HepG2 (cell line): ENCODE data around the gene PCLO. TPM values are rescaled to one million over a fixed set of nuclear protein-coding genes. Genes with fewer than 3 reads are reported as not detected.

ENCODE experiments used
- ATAC-seq: fragments of 200-7000 bp; cut with Tn5 transposase; 3 replicates; pipeline ENCODE4 v1.9.1; 2020; ENCODE audit warnings: mild to moderate bottlenecking, moderate library complexity
- BruUV-seq: library from RNA; stranded (reverse); fragments of 400-500 nt; replicated peaks from 2 replicates; lab custom pipeline; 2021; lab: Mats Ljungman, UMichigan
- CTCF ChIA-PET: fragments of 300-600 bp; formaldehyde crosslinking; extraction: SDS; loops from one replicate; lab custom pipeline; 2021; ENCODE audit warnings: low total read pairs, inconsistent platforms, low intra/inter-chr PET ratio; lab: Yijun Ruan, JAX
- POLR2A ChIA-PET: fragments of 350-600 bp; sonication (Branson Sonifier 250); formaldehyde crosslinking; loops from one replicate; lab custom pipeline; 2020; ENCODE audit warnings: antibody characterized with exemption, inconsistent platforms; lab: Yijun Ruan, JAX
- DNase-seq: peaks from one replicate; pipeline ENCODE4 v3.0.0-alpha.2; 2015; ENCODE audit warnings: low spot score
- FAIRE-seq: peaks from 3 replicates; lab custom pipeline; 2011; peaks lifted over from hg19 to GRCh38; lab: Jason Lieb, UNC
- H2AFZ ChIP-seq: one replicate; pipeline ENCODE4 v1.6.1; 2011; ENCODE audit warnings: low read length, inconsistent platforms
- H3K27ac ChIP-seq: fragments of 300-600 bp; 3 replicates; pipeline ENCODE4 v1.8.0; 2011; ENCODE audit warnings: mixed run types, mild to moderate bottlenecking, mixed read lengths, low read length, inconsistent platforms; ENCODE audit not compliant: insufficient read depth; ENCODE audit errors: extremely low read length
- H3K27me3 ChIP-seq, 2 experiments: fragments of 200-600 bp in 1 of 2; 2 replicates in 1 of 2; 3 replicates in 1 of 2; pipeline versions ENCODE4 v1.6.0 to v1.8.0; 2011; ENCODE audit warnings: low read length in 2 of 2, mild to moderate bottlenecking in 2 of 2, moderate library complexity in 2 of 2, inconsistent platforms in 1 of 2; ENCODE audit not compliant: insufficient read depth in 2 of 2, control insufficient read depth in 1 of 2
- H3K36me3 ChIP-seq, 2 experiments: fragments of 200-600 bp in 1 of 2; replicated peaks in 1 of 2; 2 replicates in 1 of 2; 3 replicates in 1 of 2; pipeline versions ENCODE4 v1.5.1 to v1.8.0; 2011; ENCODE audit warnings: low read length in 2 of 2, inconsistent platforms in 1 of 2; ENCODE audit not compliant: insufficient read depth in 2 of 2, control insufficient read depth in 1 of 2
- H3K4me1 ChIP-seq: 2 replicates; pipeline ENCODE4 v1.5.1; 2012; ENCODE audit warnings: low read length, inconsistent platforms; ENCODE audit not compliant: insufficient read depth
- H3K4me2 ChIP-seq: 2 replicates; pipeline ENCODE4 v1.6.0; 2011; ENCODE audit warnings: low read depth, low read length, inconsistent platforms
- H3K4me3 ChIP-seq, 3 experiments: fragments of 200-600 bp in 1 of 3; sonication (generic), shearing (Covaris generic) in 1 of 3; replicated peaks in 1 of 3; 2 replicates each; pipeline ENCODE4 v1.5.1; 2011 to 2016; ENCODE audit warnings: low read length in 3 of 3, inconsistent platforms in 2 of 3, low read depth in 2 of 3, mild to moderate bottlenecking in 2 of 3, control low read depth in 1 of 3, mixed read lengths in 1 of 3; ENCODE audit not compliant: insufficient read depth in 1 of 3
- H3K79me2 ChIP-seq: one replicate; pipeline ENCODE4 v1.6.1; 2011; ENCODE audit warnings: low read length, inconsistent platforms; ENCODE audit not compliant: insufficient read depth
- H3K9ac ChIP-seq: 2 replicates; pipeline ENCODE4 v1.6.0; 2011; ENCODE audit warnings: mild to moderate bottlenecking, low read depth, low read length, inconsistent platforms; ENCODE audit not compliant: insufficient read depth
- H3K9me3 ChIP-seq: 2 replicates; pipeline ENCODE4 v1.5.1; 2012; ENCODE audit warnings: mild to moderate bottlenecking, low read length
- H4K20me1 ChIP-seq: 2 replicates; pipeline ENCODE4 v1.6.0; 2011; ENCODE audit warnings: inconsistent platforms, mild to moderate bottlenecking, low read length, moderate library complexity; ENCODE audit not compliant: insufficient read depth
- KLF12 ChIP-seq: sonication (generic); formaldehyde crosslinking; IDR thresholded peaks from 2 replicates; pipeline ENCODE4 v1.4.0; 2020; ENCODE audit warnings: missing genetic modification reagents, borderline replicate concordance
- NCOA5 ChIP-seq: sonication (generic); formaldehyde crosslinking; IDR thresholded peaks from 2 replicates; pipeline ENCODE4 v1.4.0; 2020; ENCODE audit warnings: missing genetic modification reagents
- PITX1 ChIP-seq: sonication (generic); formaldehyde crosslinking; IDR thresholded peaks from 2 replicates; pipeline ENCODE4 v1.5.1; 2020; ENCODE audit warnings: mild to moderate bottlenecking, missing genetic modification reagents
- RFXAP ChIP-seq: sonication (generic); formaldehyde crosslinking; IDR thresholded peaks from 2 replicates; pipeline ENCODE4 v1.4.0; 2020; ENCODE audit warnings: missing genetic modification reagents, borderline replicate concordance
- SALL1 ChIP-seq: sonication (generic); formaldehyde crosslinking; IDR thresholded peaks from 2 replicates; pipeline ENCODE4 v1.8.0; 2022; ENCODE audit warnings: mild to moderate bottlenecking, missing genetic modification reagents
- ZNF234 ChIP-seq: sonication (generic); formaldehyde crosslinking; conservative IDR thresholded peaks from 2 replicates; pipeline ENCODE4 v1.5.1; 2020; ENCODE audit warnings: mild to moderate bottlenecking, missing genetic modification reagents
- ZNF317 ChIP-seq: sonication (generic); formaldehyde crosslinking; IDR thresholded peaks from 2 replicates; pipeline ENCODE4 v1.5.0; 2020; ENCODE audit warnings: mild to moderate bottlenecking, missing genetic modification reagents
- ZNF562 ChIP-seq: sonication (generic); formaldehyde crosslinking; IDR thresholded peaks from 2 replicates; pipeline ENCODE4 v1.8.0; 2022; ENCODE audit warnings: missing genetic modification reagents, borderline replicate concordance
- ZNF577 ChIP-seq: sonication (generic); formaldehyde crosslinking; IDR thresholded peaks from 2 replicates; pipeline ENCODE4 v1.4.0; 2020; ENCODE audit warnings: mild to moderate bottlenecking, low read depth, missing genetic modification reagents, borderline replicate concordance
- ZNF687 ChIP-seq: sonication (generic); formaldehyde crosslinking; IDR thresholded peaks from 2 replicates; pipeline ENCODE4 v1.5.1; 2020; ENCODE audit warnings: mild to moderate bottlenecking, missing genetic modification reagents, moderate library complexity
- WGBS: methylation state at CpG from one replicate; pipeline ENCODE4 v1.1.6; 2017; ENCODE audit warnings: low lambda C conversion rate; 5-methylcytosine and 5-hydroxymethylcytosine counted together
- in situ Hi-C: cut with HindIII; loops from 2 replicates; pipeline ENCODE4 v1.10.0; 2017; ENCODE audit warnings: low pct_unique_long_range_greater_than_20kb; ENCODE audit not compliant: extremely low pct_ligation_motif_present
- intact Hi-C: fragments of 100-400 bp; cut with micrococcal nuclease; formaldehyde crosslinking; loops from one replicate; pipeline ENCODE4 v1.10.0; 2022; ENCODE audit not compliant: unreplicated experiment
- polyA plus RNA-seq, 8 experiments: library from polyadenylated mRNA; depleted of rRNA in 3 of 8; stranded (reverse) in 7 of 8; unstranded in 1 of 8; fragments of >200 nt; fragmentation: Illumina TruSeq in 4 of 8; extraction: Trizol in 4 of 8; gene quantifications; 2 replicates each; pipeline versions ENCODE4 v1.2.1 to v1.2.3, GENCODE V29; 2011 to 2016; ENCODE audit warnings: low read depth in 4 of 8, missing spikeins in 1 of 8, mixed read lengths in 1 of 8; ENCODE audit not compliant: insufficient read depth in 1 of 8
- total RNA-seq, 5 experiments: library from RNA; depleted of rRNA; stranded (reverse); fragments of >200 nt; fragmentation: Illumina TruSeq; extraction: Trizol; gene quantifications; 2 replicates each; pipeline ENCODE4 v1.2.3, GENCODE V29; 2016; ENCODE audit warnings: low read depth in 1 of 5
- TF ChIP-seq, protein P1 (sequence below), 2 experiments: sonication (generic) in 1 of 2; formaldehyde crosslinking in 1 of 2; IDR thresholded peaks; 2 replicates each; pipeline versions ENCODE4 v1.6.1 to v1.9.0; 2014 to 2022; ENCODE audit warnings: antibody characterized with exemption in 1 of 2, borderline replicate concordance in 1 of 2, inconsistent platforms in 1 of 2, low read depth in 1 of 2, missing genetic modification reagents in 1 of 2
- TF ChIP-seq, protein P2 (sequence below): sonication (generic); formaldehyde crosslinking; IDR thresholded peaks from 2 replicates; pipeline ENCODE4 v1.4.0; 2020; ENCODE audit warnings: missing genetic modification reagents

The PCLO gene
- total and polyA plus RNA-seq, 2 of the 13 experiments (the other 11 are each of a cell fraction or from before 2014, with no cell fraction given) = 0.07 to 0.29 TPM

- Histone ChIP-seq H3K9me3 (no peaks in the 10 kb centered on the region), H3K4me2 (no peak overlapping the region), H3K36me3 (no peaks in the 10 kb centered on the region), H3K27ac (no peak overlapping the region), H3K4me3 (no peak overlapping the region), H3K9ac (no peak overlapping the region), H4K20me1 (no peaks in the 10 kb centered on the region), H3K4me1 (no peaks in the 10 kb centered on the region), H3K27me3 (no peaks in the 10 kb centered on the region), H3K79me2 (no peaks in the 10 kb centered on the region), H2AFZ (no peak overlapping the region)
- POLR2A ChIA-PET = no interaction called here
- DNase-seq (no peak), FAIRE-seq (no peak), ATAC-seq (no peak)
- intact Hi-C loops (no loop called here), in situ Hi-C loops (no loop called here)
- no TSS peak for BruUV-seq
- CTCF ChIA-PET = no interaction called here
- 0% methylated on average over 1 of the region's 1 CpG for WGBS
- TF ChIP-seq ZNF687 (CRISPR knock-in tag) (no peak), RFXAP (CRISPR knock-in tag) (no peak), ZNF562 (no peak), ZNF317 (CRISPR knock-in tag) (no peak), SALL1 (no peak), KLF12 (CRISPR knock-in tag) (no peak), ZNF234 (CRISPR knock-in tag) (no peak), PITX1 (no peak), ZNF577 (CRISPR knock-in tag) (no peak), NCOA5 (CRISPR knock-in tag) (no peak)
- TF ChIP-seq, protein P1, sequence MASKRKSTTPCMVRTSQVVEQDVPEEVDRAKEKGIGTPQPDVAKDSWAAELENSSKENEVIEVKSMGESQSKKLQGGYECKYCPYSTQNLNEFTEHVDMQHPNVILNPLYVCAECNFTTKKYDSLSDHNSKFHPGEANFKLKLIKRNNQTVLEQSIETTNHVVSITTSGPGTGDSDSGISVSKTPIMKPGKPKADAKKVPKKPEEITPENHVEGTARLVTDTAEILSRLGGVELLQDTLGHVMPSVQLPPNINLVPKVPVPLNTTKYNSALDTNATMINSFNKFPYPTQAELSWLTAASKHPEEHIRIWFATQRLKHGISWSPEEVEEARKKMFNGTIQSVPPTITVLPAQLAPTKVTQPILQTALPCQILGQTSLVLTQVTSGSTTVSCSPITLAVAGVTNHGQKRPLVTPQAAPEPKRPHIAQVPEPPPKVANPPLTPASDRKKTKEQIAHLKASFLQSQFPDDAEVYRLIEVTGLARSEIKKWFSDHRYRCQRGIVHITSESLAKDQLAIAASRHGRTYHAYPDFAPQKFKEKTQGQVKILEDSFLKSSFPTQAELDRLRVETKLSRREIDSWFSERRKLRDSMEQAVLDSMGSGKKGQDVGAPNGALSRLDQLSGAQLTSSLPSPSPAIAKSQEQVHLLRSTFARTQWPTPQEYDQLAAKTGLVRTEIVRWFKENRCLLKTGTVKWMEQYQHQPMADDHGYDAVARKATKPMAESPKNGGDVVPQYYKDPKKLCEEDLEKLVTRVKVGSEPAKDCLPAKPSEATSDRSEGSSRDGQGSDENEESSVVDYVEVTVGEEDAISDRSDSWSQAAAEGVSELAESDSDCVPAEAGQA (IDR thresholded peaks at IDR 0.05; ENCODE audit: low read depth) = no peak
- TF ChIP-seq, protein P1 (CRISPR knock-in tag; IDR thresholded peaks at IDR 0.05; ENCODE audit: borderline replicate concordance) = no peak
- TF ChIP-seq, protein P2, sequence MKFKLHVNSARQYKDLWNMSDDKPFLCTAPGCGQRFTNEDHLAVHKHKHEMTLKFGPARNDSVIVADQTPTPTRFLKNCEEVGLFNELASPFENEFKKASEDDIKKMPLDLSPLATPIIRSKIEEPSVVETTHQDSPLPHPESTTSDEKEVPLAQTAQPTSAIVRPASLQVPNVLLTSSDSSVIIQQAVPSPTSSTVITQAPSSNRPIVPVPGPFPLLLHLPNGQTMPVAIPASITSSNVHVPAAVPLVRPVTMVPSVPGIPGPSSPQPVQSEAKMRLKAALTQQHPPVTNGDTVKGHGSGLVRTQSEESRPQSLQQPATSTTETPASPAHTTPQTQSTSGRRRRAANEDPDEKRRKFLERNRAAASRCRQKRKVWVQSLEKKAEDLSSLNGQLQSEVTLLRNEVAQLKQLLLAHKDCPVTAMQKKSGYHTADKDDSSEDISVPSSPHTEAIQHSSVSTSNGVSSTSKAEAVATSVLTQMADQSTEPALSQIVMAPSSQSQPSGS (CRISPR knock-in tag) = no peak
Measured at GRCh38 chr7:82964150-82964882, 198.4 kb downstream of the PCLO start.
